ENCODE measurements around the gene CD27.
A peak's percentile ranks its signal among the peaks of the same experiment; 100 is the strongest.
"Not testable (repeated sequence)": the region's sequence is repeated elsewhere in the genome, so short reads cannot be mapped to it uniquely, and the experiment has no call there.

CD27 gene

DNA sequence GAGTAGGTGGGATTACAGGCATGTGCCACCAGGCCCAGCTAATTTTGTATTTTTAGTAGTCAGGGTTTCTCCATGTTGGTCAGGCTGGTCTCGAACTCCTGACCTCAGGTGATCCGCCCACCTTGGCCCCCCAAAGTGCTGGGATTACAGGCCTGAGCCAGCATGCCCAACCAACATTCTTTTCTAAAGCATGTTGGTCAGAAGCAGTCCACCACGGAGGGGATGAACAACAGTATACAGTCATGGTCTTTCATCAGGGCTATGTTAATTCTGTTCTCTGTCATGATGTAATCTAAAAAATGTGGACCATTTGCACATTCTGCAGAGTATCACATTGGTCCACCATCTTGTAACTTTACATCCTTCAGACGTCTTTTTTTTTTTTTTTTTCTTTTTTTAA lies 44.7 kb downstream of the CD27 start:
- no peak for DNase-seq

DNA sequence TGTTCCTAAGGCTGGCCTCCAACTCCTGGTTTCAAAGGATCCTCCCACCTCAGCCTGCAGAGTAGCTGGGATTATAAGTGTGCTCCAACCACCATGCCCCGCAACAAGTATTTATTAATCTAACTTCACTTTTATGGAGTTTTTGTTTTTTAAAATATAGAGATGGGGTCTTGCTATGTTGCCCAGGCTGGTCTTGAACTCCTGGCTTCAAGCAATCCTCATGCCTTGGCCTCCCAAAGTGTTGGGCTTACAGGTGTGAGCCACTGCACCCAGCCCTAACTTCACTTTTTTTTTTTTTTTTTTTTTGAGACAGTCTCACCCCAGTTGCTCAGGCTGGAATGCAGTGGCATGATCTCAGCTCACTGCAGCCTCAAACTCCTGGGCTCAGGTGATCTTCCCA lies 45.9 kb downstream of the CD27 start:
- DNase-seq, result not testable (repeated sequence)

DNA sequence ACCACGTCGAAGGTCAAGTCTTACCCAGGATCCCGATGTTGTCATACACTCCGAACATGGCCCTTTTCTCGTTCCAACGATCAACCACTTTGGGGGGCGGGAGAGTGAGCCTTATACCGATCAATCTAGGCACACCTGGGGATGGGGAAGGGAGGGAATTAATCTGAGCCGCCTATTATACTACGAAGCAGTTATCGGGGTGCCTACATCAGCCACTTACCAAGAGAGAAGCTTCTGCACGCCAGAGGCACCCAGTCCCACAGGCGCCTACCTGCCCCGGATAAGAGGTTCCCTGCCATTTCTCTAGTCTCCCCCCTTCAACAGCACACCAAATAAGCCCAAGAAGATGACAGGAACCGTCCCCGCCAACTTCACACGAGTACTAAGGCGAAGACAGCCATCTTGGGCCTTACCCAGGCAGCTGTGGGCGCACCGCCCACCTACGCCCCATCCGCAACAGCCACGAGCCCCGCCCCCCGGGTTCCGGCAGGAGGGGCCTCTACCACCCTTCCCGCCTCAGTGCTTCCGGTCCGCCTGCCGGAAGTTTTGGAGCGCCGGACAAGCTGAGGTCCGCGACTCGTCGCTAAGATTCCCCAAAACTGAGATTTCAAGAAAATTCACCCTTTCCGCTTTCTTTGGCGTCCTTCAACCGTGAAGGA lies 48.2 kb downstream of the CD27 start, which contains the start of gene MRPL51:
TSS of gene MRPL51 (minus strand) at position 425 of the 659 bp plus-strand sequence. CDS start at position 299, 126 bp downstream.
- peak; percentile 97 for DNase-seq

DNA sequence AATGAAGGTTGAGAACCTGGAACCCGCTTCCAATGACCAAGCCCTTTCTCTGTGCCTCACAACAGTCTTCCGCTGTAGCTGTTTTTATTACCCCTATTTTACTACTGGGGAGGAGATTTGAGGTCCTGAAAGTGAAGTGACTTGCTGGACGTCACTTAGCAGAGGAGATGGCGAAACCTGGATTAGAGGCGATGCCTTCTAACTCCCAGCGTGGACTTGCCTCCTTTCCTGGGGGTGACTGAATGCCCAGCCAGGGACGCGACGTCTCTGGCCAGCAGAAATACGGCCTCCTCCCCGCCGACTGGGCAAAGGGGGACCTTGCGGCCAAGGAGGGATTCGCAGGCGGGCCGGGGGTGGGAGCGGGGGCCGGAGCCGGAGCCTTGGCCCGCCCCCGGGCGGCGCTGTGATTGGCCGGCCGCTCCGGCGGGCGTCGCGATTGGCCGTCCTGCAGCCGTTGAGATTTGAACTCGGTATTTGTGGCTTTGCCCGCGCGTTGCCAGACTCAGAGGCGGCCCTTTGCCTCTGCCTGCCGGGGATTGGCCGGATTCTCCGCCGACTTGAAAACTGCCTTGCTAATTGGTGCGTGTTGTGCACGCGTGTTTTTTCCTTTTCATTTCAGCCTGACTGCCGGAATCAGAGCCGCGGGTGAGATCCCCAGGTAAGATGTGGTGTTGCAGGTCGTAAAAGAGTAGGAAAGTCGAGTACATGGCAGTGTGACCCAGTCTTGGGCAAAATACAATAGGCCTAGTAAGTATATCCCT lies 48.9 kb downstream of the CD27 start, which contains the start of gene NCAPD2:
TSS of gene NCAPD2 (plus strand) at position 606 of the 761 bp plus-strand sequence. CDS start 997 bp downstream, outside the sequence.
- peak; percentile 95 for DNase-seq

DNA sequence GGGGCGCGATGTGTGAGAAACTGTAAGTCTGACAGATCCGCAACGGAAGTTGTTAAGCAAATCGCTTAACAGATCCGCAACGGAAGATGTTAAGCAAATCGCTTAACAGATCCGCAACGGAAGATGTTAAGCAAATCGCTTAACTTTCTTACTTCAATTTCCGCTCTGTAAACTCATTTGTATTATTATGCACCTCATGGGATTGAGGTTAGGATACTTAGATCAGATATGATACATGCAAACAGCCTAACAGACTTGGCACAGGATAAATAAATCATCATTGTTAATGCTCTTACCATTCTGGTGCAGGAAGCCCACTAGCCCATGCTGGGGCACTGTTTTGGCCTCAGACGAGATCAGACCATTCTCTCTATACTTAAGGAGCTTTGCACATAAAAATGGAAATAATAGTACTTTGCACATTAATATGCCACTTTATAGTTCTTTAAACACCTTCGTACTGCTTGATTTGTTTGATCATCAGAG lies 49.5 kb downstream of the CD27 start:
- DNase-seq, result no peak

DNA sequence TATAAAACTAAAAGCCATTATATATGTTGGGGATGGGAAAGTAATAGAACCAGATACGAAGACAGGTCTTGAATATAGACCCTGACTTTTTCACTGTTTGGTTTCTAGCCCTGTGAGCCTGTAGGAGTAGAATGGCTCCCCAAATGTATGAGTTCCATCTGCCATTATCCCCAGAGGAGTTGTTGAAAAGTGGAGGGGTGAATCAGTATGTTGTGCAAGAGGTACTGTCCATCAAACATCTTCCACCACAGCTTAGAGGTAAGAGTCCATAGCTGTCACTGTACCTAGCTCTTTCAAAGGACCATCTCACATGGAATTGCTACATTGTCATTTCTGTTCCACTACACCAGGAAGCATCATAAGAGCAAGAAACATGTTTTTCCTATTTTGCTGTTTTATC lies 50.2 kb downstream of the CD27 start:
- DNase-seq, result no peak

DNA sequence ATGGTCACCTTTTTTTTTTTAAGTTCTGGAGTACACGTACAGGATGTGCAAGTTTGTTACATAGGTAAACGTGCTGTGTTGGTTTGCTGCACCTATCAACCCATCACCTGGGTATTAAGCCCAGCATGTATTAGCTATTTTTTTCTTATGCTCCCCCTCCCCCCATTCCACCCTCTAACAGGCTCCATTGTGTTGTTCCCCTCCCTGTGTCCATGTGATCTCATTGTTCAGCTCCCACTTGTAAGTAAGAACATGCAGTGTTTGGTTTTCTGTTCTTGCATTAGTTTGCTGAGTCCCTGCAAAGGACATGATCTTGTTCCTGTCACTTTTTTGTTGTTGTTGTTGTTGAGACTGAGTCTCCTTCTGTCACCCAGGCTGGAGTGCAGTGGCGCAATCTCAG lies 52.5 kb downstream of the CD27 start:
- DNase-seq, result not testable (repeated sequence)

DNA sequence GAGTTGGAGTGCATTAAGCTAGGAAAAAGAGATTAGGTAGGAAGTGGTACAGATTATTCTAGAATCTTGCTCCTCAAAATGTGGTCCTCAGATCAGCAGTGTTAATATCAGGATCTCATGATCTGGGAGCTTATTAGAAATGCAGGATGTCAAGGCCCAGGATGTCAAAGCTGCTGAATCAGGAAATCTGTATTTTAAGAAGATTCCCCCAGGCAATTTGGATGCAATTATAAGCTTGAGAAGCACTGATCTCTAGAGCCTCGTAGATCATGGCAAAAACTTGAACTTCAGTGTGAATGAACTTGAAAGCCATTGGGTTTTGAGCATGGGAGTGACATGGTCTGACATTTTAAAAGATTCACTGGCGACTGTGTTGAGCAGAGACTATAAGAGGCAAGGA lies 55.7 kb downstream of the CD27 start:
- DNase-seq, result no peak

Measured in right forelimb (tissue), 1 donor.